ENCODE data around the gene HOXC4. TPM values are rescaled to one million over a fixed set of nuclear protein-coding genes. Genes with fewer than 3 reads are reported as not detected.

HOXC4 gene
- total RNA-seq, 1 donor from 2014 or later = 3.6 TPM

- DNase-seq = no peak
Measured at GRCh38 chr12:54029529-54030441, 23.9 kb upstream of the HOXC4 start.

- DNase-seq = no peak
Measured at GRCh38 chr12:54030442-54030801, 23.2 kb upstream of the HOXC4 start.

GRCh38 chr12:54030889-54031471, 22.7 kb upstream of the HOXC4 start:
- no peak for DNase-seq

- no peak for DNase-seq
Measured at GRCh38 chr12:54031480-54031879, 22.2 kb upstream of the HOXC4 start.

GRCh38 chr12:54032086-54032619, 21.5 kb upstream of the HOXC4 start:
- no peak for DNase-seq

GRCh38 chr12:54032627-54033100, 21.0 kb upstream of the HOXC4 start, which contains the start of gene HOXC5:
HOXC5 (plus strand) TSS chr12:54033050; CDS start chr12:54033123, 73 bp downstream.
- peak; percentile 93 for DNase-seq

GRCh38 chr12:54033106-54033979, 20.3 kb upstream of the HOXC4 start:
- no peak for DNase-seq

GRCh38 chr12:54033980-54034784, 19.5 kb upstream of the HOXC4 start:
- DNase-seq = no peak

- DNase-seq = no peak
Measured at GRCh38 chr12:54034785-54035310, 18.8 kb upstream of the HOXC4 start.

GRCh38 chr12:54035568-54036264, 17.9 kb upstream of the HOXC4 start:
- DNase-seq = no peak

- DNase-seq = no peak
Measured at GRCh38 chr12:54036620-54037359, 16.8 kb upstream of the HOXC4 start.

GRCh38 chr12:54037360-54038283, 16.0 kb upstream of the HOXC4 start:
- DNase-seq = no peak

GRCh38 chr12:54038284-54038870, 15.3 kb upstream of the HOXC4 start:
- no peak for DNase-seq

- DNase-seq = no peak
Measured at GRCh38 chr12:54038871-54039414, 14.7 kb upstream of the HOXC4 start.

GRCh38 chr12:54039417-54040147, 14.1 kb upstream of the HOXC4 start:
- DNase-seq = peak; percentile 86

GRCh38 chr12:54040148-54040494, 13.5 kb upstream of the HOXC4 start:
- DNase-seq = no peak

- DNase-seq = no peak
Measured at GRCh38 chr12:54040648-54041047, 13.0 kb upstream of the HOXC4 start.
